Activated CD4-positive, alpha-beta memory T cell treated with anti-CD3 and anti-CD28 coated beads for 36 hours (primary cell): ENCODE results near the gene SRGAP1. TPM values are rescaled to one million over a fixed set of nuclear protein-coding genes. Genes with fewer than 3 reads are reported as not detected.
"Not testable (repeated sequence)": the region's sequence is repeated elsewhere in the genome, so short reads cannot be mapped to it uniquely, and the experiment has no call there.

ENCODE experiments used
- CTCF ChIA-PET: fragments of 350-600 bp; sonication (Branson Sonifier 250); formaldehyde crosslinking; loops from one replicate; lab custom pipeline; 2021; ENCODE audit warnings: antibody characterized with exemption, inconsistent platforms; lab: Charles Lee
- POLR2A ChIA-PET: fragments of 350-600 bp; sonication (Branson Sonifier 250); formaldehyde crosslinking; loops from one replicate; lab custom pipeline; 2021; ENCODE audit warnings: antibody characterized with exemption; lab: Charles Lee
- DNase-seq: peaks from one replicate; pipeline ENCODE4 v3.0.0-alpha.2; 2020
- H3K27ac Mint-ChIP-seq: one replicate; pipeline ENCODE4 v1.8.0; 2021; ENCODE audit warnings: mixed read lengths
- H3K27me3 Mint-ChIP-seq: one replicate; pipeline ENCODE4 v1.8.0; 2021; ENCODE audit warnings: mixed read lengths
- H3K36me3 Mint-ChIP-seq: one replicate; pipeline ENCODE4 v1.8.0; 2021; ENCODE audit warnings: mixed read lengths
- H3K4me1 Mint-ChIP-seq: one replicate; pipeline ENCODE4 v1.8.0; 2021; ENCODE audit warnings: low read depth, mixed read lengths
- H3K4me3 Mint-ChIP-seq: one replicate; pipeline ENCODE4 v1.8.0; 2021; ENCODE audit warnings: mild to moderate bottlenecking, mixed read lengths
- H3K9me3 Mint-ChIP-seq: one replicate; pipeline ENCODE4 v1.8.0; 2021; ENCODE audit warnings: mixed read lengths
- intact Hi-C: fragments of 100-400 bp; cut with micrococcal nuclease; formaldehyde crosslinking; loops from one replicate; pipeline ENCODE4 v1.15.1; 2023
- total RNA-seq, 2 experiments: library from RNA; stranded (reverse); gene quantifications; one replicate each; pipeline ENCODE4 v1.2.3, GENCODE V29; 2021

SRGAP1 gene
- total RNA-seq, 2 experiments from 2014 or later = 0.10 to 0.12 TPM

GRCh38 chr12:64009321-64010068 is 165.0 kb downstream of the SRGAP1 start:
- intact Hi-C loops = no loop called here
- H3K4me3 Mint-ChIP-seq = no peak overlapping the region
- H3K36me3 Mint-ChIP-seq = no peaks in the 10 kb centered on the region
- no peaks in the 10 kb centered on the region for H3K27me3 Mint-ChIP-seq
- no peaks in the 10 kb centered on the region for H3K4me1 Mint-ChIP-seq
- ChIA-PET POLR2A (no interaction called here), CTCF (no interaction called here)
- DNase-seq = no peak
- H3K9me3 Mint-ChIP-seq = no peaks in the 10 kb centered on the region
- no peak overlapping the region for H3K27ac Mint-ChIP-seq

- intact Hi-C loops = no loop called here
- H3K4me1 Mint-ChIP-seq = no peaks in the 10 kb centered on the region
- H3K27ac Mint-ChIP-seq = no peak overlapping the region
- ChIA-PET POLR2A (no interaction called here), CTCF (no interaction called here)
- H3K9me3 Mint-ChIP-seq = no peaks in the 10 kb centered on the region
- no peaks in the 10 kb centered on the region for H3K27me3 Mint-ChIP-seq
- no peak overlapping the region for H3K4me3 Mint-ChIP-seq
- DNase-seq = no peak
- H3K36me3 Mint-ChIP-seq = no peaks in the 10 kb centered on the region
Measured at GRCh38 chr12:64010069-64010686, 165.7 kb downstream of the SRGAP1 start.

- Mint-ChIP-seq H3K9me3 (no peaks in the 10 kb centered on the region), H3K27ac (no peak overlapping the region), H3K4me3 (no peak overlapping the region), H3K4me1 (no peaks in the 10 kb centered on the region), H3K27me3 (no peaks in the 10 kb centered on the region), H3K36me3 (no peaks in the 10 kb centered on the region)
- no peak for DNase-seq
- intact Hi-C loops = no loop called here
- ChIA-PET POLR2A (no interaction called here), CTCF (no interaction called here)
Measured at GRCh38 chr12:64016521-64016920, 172.0 kb downstream of the SRGAP1 start.

- CTCF ChIA-PET = not testable (repeated sequence)
Measured at GRCh38 chr12:64018116-64018515, 173.6 kb downstream of the SRGAP1 start.

GRCh38 chr12:64018524-64018923 is 174.0 kb downstream of the SRGAP1 start:
- Mint-ChIP-seq H3K4me3 (no peak overlapping the region), H3K27ac (no peak overlapping the region), H3K27me3 (no peaks in the 10 kb centered on the region), H3K36me3 (no peaks in the 10 kb centered on the region), H3K4me1 (no peaks in the 10 kb centered on the region), H3K9me3 (no peaks in the 10 kb centered on the region)
- ChIA-PET CTCF (no interaction called here), POLR2A (no interaction called here)
- intact Hi-C loops = no loop called here
- no peak for DNase-seq

More at GRCh38 chr12:64018116-64018515, 173.6 kb downstream of the SRGAP1 start:
- DNase-seq, H3K27me3 Mint-ChIP-seq, H3K4me3 Mint-ChIP-seq, H3K36me3 Mint-ChIP-seq, intact Hi-C loops, H3K9me3 Mint-ChIP-seq, POLR2A ChIA-PET, H3K27ac Mint-ChIP-seq, H3K4me1 Mint-ChIP-seq: not testable (repeated sequence)

- Mint-ChIP-seq H3K36me3 (no peaks in the 10 kb centered on the region), H3K27ac (no peak overlapping the region), H3K27me3 (no peaks in the 10 kb centered on the region), H3K4me1 (no peaks in the 10 kb centered on the region), H3K9me3 (no peaks in the 10 kb centered on the region), H3K4me3 (no peak overlapping the region)
- ChIA-PET CTCF (no interaction called here), POLR2A (no interaction called here)
- DNase-seq = no peak
- intact Hi-C loops = no loop called here
Measured at GRCh38 chr12:64019101-64019500, 174.6 kb downstream of the SRGAP1 start.

GRCh38 chr12:64019654-64020053 is 175.2 kb downstream of the SRGAP1 start:
- Mint-ChIP-seq H3K36me3 (no peaks in the 10 kb centered on the region), H3K9me3 (no peaks in the 10 kb centered on the region), H3K4me3 (no peak overlapping the region), H3K27me3 (no peaks in the 10 kb centered on the region), H3K27ac (no peak overlapping the region), H3K4me1 (no peaks in the 10 kb centered on the region)
- intact Hi-C loops = no loop called here
- CTCF ChIA-PET = no interaction called here
- DNase-seq = no peak
- POLR2A ChIA-PET = no interaction called here

GRCh38 chr12:64025174-64025958 is 180.9 kb downstream of the SRGAP1 start:
- no peak for DNase-seq
- Mint-ChIP-seq H3K27me3 (peaks cover 1% of the 10 kb centered on the region), H3K4me3 (no peak overlapping the region), H3K9me3 (no peaks in the 10 kb centered on the region), H3K36me3 (no peaks in the 10 kb centered on the region), H3K4me1 (no peaks in the 10 kb centered on the region), H3K27ac (no peak overlapping the region)
- ChIA-PET CTCF (no interaction called here), POLR2A (no interaction called here)
- intact Hi-C loops = no loop called here

GRCh38 chr12:64027311-64027710 is 182.8 kb downstream of the SRGAP1 start:
- intact Hi-C loops = no loop called here
- Mint-ChIP-seq H3K4me3 (no peak overlapping the region), H3K36me3 (no peaks in the 10 kb centered on the region), H3K4me1 (no peaks in the 10 kb centered on the region), H3K9me3 (no peaks in the 10 kb centered on the region), H3K27ac (no peak overlapping the region), H3K27me3 (peaks cover 1% of the 10 kb centered on the region)
- ChIA-PET POLR2A (no interaction called here), CTCF (no interaction called here)
- no peak for DNase-seq

- POLR2A ChIA-PET = no interaction called here
- intact Hi-C loops = no loop called here
- no peaks in the 10 kb centered on the region for H3K36me3 Mint-ChIP-seq
- DNase-seq = no peak
- CTCF ChIA-PET = interaction anchor here (0.6 kb wide), 1 partner anchor 206 kb away, joined by 3 read pairs; no protein-coding TSS in a partner anchor
- H3K27me3 Mint-ChIP-seq = peaks cover 1% of the 10 kb centered on the region
- H3K4me3 Mint-ChIP-seq = no peak overlapping the region
- H3K9me3 Mint-ChIP-seq = no peaks in the 10 kb centered on the region
- H3K27ac Mint-ChIP-seq = no peak overlapping the region
- no peaks in the 10 kb centered on the region for H3K4me1 Mint-ChIP-seq
Measured at GRCh38 chr12:64028541-64028940, 184.0 kb downstream of the SRGAP1 start.

GRCh38 chr12:64029013-64029857 is 184.7 kb downstream of the SRGAP1 start:
- ChIA-PET CTCF (no interaction called here), POLR2A (no interaction called here)
- Mint-ChIP-seq H3K4me1 (no peaks in the 10 kb centered on the region), H3K4me3 (no peak overlapping the region), H3K9me3 (no peaks in the 10 kb centered on the region), H3K36me3 (no peaks in the 10 kb centered on the region), H3K27me3 (peaks cover 1% of the 10 kb centered on the region), H3K27ac (no peak overlapping the region)
- no peak for DNase-seq
- intact Hi-C loops = no loop called here

GRCh38 chr12:64030155-64030554 is 185.7 kb downstream of the SRGAP1 start:
- no peaks in the 10 kb centered on the region for H3K36me3 Mint-ChIP-seq
- no peak overlapping the region for H3K4me3 Mint-ChIP-seq
- no peak overlapping the region for H3K27ac Mint-ChIP-seq
- no peaks in the 10 kb centered on the region for H3K4me1 Mint-ChIP-seq
- H3K27me3 Mint-ChIP-seq = peaks cover 1% of the 10 kb centered on the region
- ChIA-PET CTCF (no interaction called here), POLR2A (no interaction called here)
- H3K9me3 Mint-ChIP-seq = no peaks in the 10 kb centered on the region
- no peak for DNase-seq
- intact Hi-C loops = no loop called here
